HepG2 (cell line): ENCODE measurements around the gene CDK7. TPM values are rescaled to one million over a fixed set of nuclear protein-coding genes. Genes with fewer than 3 reads are reported as not detected.

Experiments
- ATAC-seq: fragments of 200-7000 bp; cut with Tn5 transposase; 3 replicates; pipeline ENCODE4 v1.9.1; 2020; ENCODE audit warnings: mild to moderate bottlenecking, moderate library complexity
- BruUV-seq: library from RNA; stranded (reverse); fragments of 400-500 nt; replicated peaks from 2 replicates; lab custom pipeline; 2021; lab: Mats Ljungman, UMichigan
- CTCF ChIA-PET: fragments of 300-600 bp; formaldehyde crosslinking; extraction: SDS; loops from one replicate; lab custom pipeline; 2021; ENCODE audit warnings: low total read pairs, inconsistent platforms, low intra/inter-chr PET ratio; lab: Yijun Ruan, JAX
- POLR2A ChIA-PET: fragments of 350-600 bp; sonication (Branson Sonifier 250); formaldehyde crosslinking; loops from one replicate; lab custom pipeline; 2020; ENCODE audit warnings: antibody characterized with exemption, inconsistent platforms; lab: Yijun Ruan, JAX
- DNase-seq: peaks from one replicate; pipeline ENCODE4 v3.0.0-alpha.2; 2015; ENCODE audit warnings: low spot score
- FAIRE-seq: peaks from 3 replicates; lab custom pipeline; 2011; peaks lifted over from hg19 to GRCh38; lab: Jason Lieb, UNC
- H2AFZ ChIP-seq: one replicate; pipeline ENCODE4 v1.6.1; 2011; ENCODE audit warnings: low read length, inconsistent platforms
- H3K27ac ChIP-seq: fragments of 300-600 bp; 3 replicates; pipeline ENCODE4 v1.8.0; 2011; ENCODE audit warnings: mixed run types, mild to moderate bottlenecking, mixed read lengths, low read length, inconsistent platforms; ENCODE audit not compliant: insufficient read depth; ENCODE audit errors: extremely low read length
- H3K27me3 ChIP-seq, 2 experiments: fragments of 200-600 bp in 1 of 2; 2 replicates in 1 of 2; 3 replicates in 1 of 2; pipeline versions ENCODE4 v1.6.0 to v1.8.0; 2011; ENCODE audit warnings: low read length in 2 of 2, mild to moderate bottlenecking in 2 of 2, moderate library complexity in 2 of 2, inconsistent platforms in 1 of 2; ENCODE audit not compliant: insufficient read depth in 2 of 2, control insufficient read depth in 1 of 2
- H3K36me3 ChIP-seq, 2 experiments: fragments of 200-600 bp in 1 of 2; replicated peaks in 1 of 2; 2 replicates in 1 of 2; 3 replicates in 1 of 2; pipeline versions ENCODE4 v1.5.1 to v1.8.0; 2011; ENCODE audit warnings: low read length in 2 of 2, inconsistent platforms in 1 of 2; ENCODE audit not compliant: insufficient read depth in 2 of 2, control insufficient read depth in 1 of 2
- H3K4me1 ChIP-seq: 2 replicates; pipeline ENCODE4 v1.5.1; 2012; ENCODE audit warnings: low read length, inconsistent platforms; ENCODE audit not compliant: insufficient read depth
- H3K4me2 ChIP-seq: 2 replicates; pipeline ENCODE4 v1.6.0; 2011; ENCODE audit warnings: low read depth, low read length, inconsistent platforms
- H3K4me3 ChIP-seq, 3 experiments: fragments of 200-600 bp in 1 of 3; sonication (generic), shearing (Covaris generic) in 1 of 3; replicated peaks in 1 of 3; 2 replicates each; pipeline ENCODE4 v1.5.1; 2011 to 2016; ENCODE audit warnings: low read length in 3 of 3, inconsistent platforms in 2 of 3, low read depth in 2 of 3, mild to moderate bottlenecking in 2 of 3, control low read depth in 1 of 3, mixed read lengths in 1 of 3; ENCODE audit not compliant: insufficient read depth in 1 of 3
- H3K79me2 ChIP-seq: one replicate; pipeline ENCODE4 v1.6.1; 2011; ENCODE audit warnings: low read length, inconsistent platforms; ENCODE audit not compliant: insufficient read depth
- H3K9ac ChIP-seq: 2 replicates; pipeline ENCODE4 v1.6.0; 2011; ENCODE audit warnings: mild to moderate bottlenecking, low read depth, low read length, inconsistent platforms; ENCODE audit not compliant: insufficient read depth
- H3K9me3 ChIP-seq: 2 replicates; pipeline ENCODE4 v1.5.1; 2012; ENCODE audit warnings: mild to moderate bottlenecking, low read length
- H4K20me1 ChIP-seq: 2 replicates; pipeline ENCODE4 v1.6.0; 2011; ENCODE audit warnings: inconsistent platforms, mild to moderate bottlenecking, low read length, moderate library complexity; ENCODE audit not compliant: insufficient read depth
- AKNA ChIP-seq: sonication (generic); formaldehyde crosslinking; IDR thresholded peaks from 2 replicates; pipeline ENCODE4 v1.4.0; 2020; ENCODE audit warnings: missing genetic modification reagents, borderline replicate concordance
- ATRX ChIP-seq: sonication (generic); formaldehyde crosslinking; IDR thresholded peaks from 2 replicates; pipeline ENCODE4 v1.4.0; 2020; ENCODE audit warnings: missing genetic modification reagents, borderline replicate concordance
- FOXA1 ChIP-seq, 2 experiments: fragments of 450-650 bp in 1 of 2; sonication (generic) in 1 of 2; formaldehyde crosslinking in 1 of 2; IDR thresholded peaks; 2 replicates each; pipeline versions ENCODE4 v1.4.0 to v1.6.1; 2016 to 2020; ENCODE audit warnings: missing genetic modification reagents in 1 of 2
- GATAD2A ChIP-seq: IDR thresholded peaks from 2 replicates; pipeline ENCODE4 v1.6.1; 2016
- HIC2 ChIP-seq: sonication (generic); formaldehyde crosslinking; IDR thresholded peaks from 2 replicates; pipeline ENCODE4 v1.9.0; 2022; ENCODE audit warnings: low read depth, missing genetic modification reagents
- HNRNPL ChIP-seq: fragments of 200-400 bp; formaldehyde crosslinking; IDR thresholded peaks from 2 replicates; pipeline ENCODE4 v1.6.1; 2017; ENCODE audit warnings: mild to moderate bottlenecking, low read depth, low read length
- PRDM15 ChIP-seq: sonication (generic); formaldehyde crosslinking; IDR thresholded peaks from 2 replicates; pipeline ENCODE4 v1.4.0; 2020; ENCODE audit warnings: missing genetic modification reagents
- ZKSCAN5 ChIP-seq: sonication (generic); formaldehyde crosslinking; IDR thresholded peaks from 2 replicates; pipeline ENCODE4 v1.5.1; 2020; ENCODE audit warnings: mild to moderate bottlenecking, missing genetic modification reagents
- ZNF556 ChIP-seq: sonication (generic); formaldehyde crosslinking; IDR thresholded peaks from 2 replicates; pipeline ENCODE4 v1.4.0; 2020; ENCODE audit warnings: mild to moderate bottlenecking, missing genetic modification reagents, borderline replicate concordance
- ZNF773 ChIP-seq: sonication (generic); formaldehyde crosslinking; IDR thresholded peaks from 2 replicates; pipeline ENCODE4 v1.4.0; 2020; ENCODE audit warnings: missing genetic modification reagents, borderline replicate concordance
- WGBS: methylation state at CpG from one replicate; pipeline ENCODE4 v1.1.6; 2017; ENCODE audit warnings: low lambda C conversion rate; 5-methylcytosine and 5-hydroxymethylcytosine counted together
- in situ Hi-C: cut with HindIII; loops from 2 replicates; pipeline ENCODE4 v1.10.0; 2017; ENCODE audit warnings: low pct_unique_long_range_greater_than_20kb; ENCODE audit not compliant: extremely low pct_ligation_motif_present
- intact Hi-C: fragments of 100-400 bp; cut with micrococcal nuclease; formaldehyde crosslinking; loops from one replicate; pipeline ENCODE4 v1.10.0; 2022; ENCODE audit not compliant: unreplicated experiment
- polyA plus RNA-seq, 8 experiments: library from polyadenylated mRNA; depleted of rRNA in 3 of 8; stranded (reverse) in 7 of 8; unstranded in 1 of 8; fragments of >200 nt; fragmentation: Illumina TruSeq in 4 of 8; extraction: Trizol in 4 of 8; gene quantifications; 2 replicates each; pipeline versions ENCODE4 v1.2.1 to v1.2.3, GENCODE V29; 2011 to 2016; ENCODE audit warnings: low read depth in 4 of 8, missing spikeins in 1 of 8, mixed read lengths in 1 of 8; ENCODE audit not compliant: insufficient read depth in 1 of 8
- total RNA-seq, 5 experiments: library from RNA; depleted of rRNA; stranded (reverse); fragments of >200 nt; fragmentation: Illumina TruSeq; extraction: Trizol; gene quantifications; 2 replicates each; pipeline ENCODE4 v1.2.3, GENCODE V29; 2016; ENCODE audit warnings: low read depth in 1 of 5

The CDK7 gene
- total and polyA plus RNA-seq, 2 of the 13 experiments (the other 11 are each of a cell fraction or from before 2014, with no cell fraction given): 41.2 to 54.9 TPM

- TF ChIP-seq AKNA (no peak), GATAD2A (CRISPR knock-in tag) (no peak), ZNF556 (CRISPR knock-in tag) (no peak), ATRX (no peak), HIC2 (CRISPR knock-in tag) (no peak), ZNF773 (CRISPR knock-in tag) (no peak)
These were observed 3.2 kb downstream of the CDK7 start (continued) for GRCh38 chr5:69237877-69238276.

GRCh38 chr5:69238760-69239251 lies 4.1 kb downstream of the CDK7 start:
- no peak overlapping the region for H3K9ac ChIP-seq
- no peak overlapping the region for H3K27ac ChIP-seq
- no peaks in the 10 kb centered on the region for H3K9me3 ChIP-seq
- in situ Hi-C loops (no loop called here), intact Hi-C loops (no loop called here)
- WGBS: 94% methylated on average over 6 of the region's 6 CpGs
- POLR2A ChIA-PET: interaction anchor here (0.9 kb wide), 1 partner anchor 49 kb away, joined by 3 read pairs; the partner anchor contains the start of gene CENPH
- no peaks in the 10 kb centered on the region; a peak in 1 of 5 replicates for H3K27me3 ChIP-seq
- DNase-seq (no peak), FAIRE-seq (no peak), ATAC-seq (no peak)
- H3K4me1 ChIP-seq: peaks cover 52% of the 10 kb centered on the region
- H4K20me1 ChIP-seq: no peaks in the 10 kb centered on the region
- H2AFZ ChIP-seq: no peak overlapping the region
- CTCF ChIA-PET: no interaction called here
- peaks cover 61% of the 10 kb centered on the region for H3K79me2 ChIP-seq
- no TSS peak for BruUV-seq
- H3K36me3 ChIP-seq: peaks cover 3 to 33% of the 10 kb centered on the region in 2 experiments
- H3K4me2 ChIP-seq: no peak overlapping the region
- H3K4me3 ChIP-seq: no peak overlapping the region
- TF ChIP-seq FOXA1 (IDR thresholded peaks at IDR 0.05) (no peak), FOXA1 (CRISPR knock-in tag; IDR thresholded peaks at IDR 0.05) (no peak), HNRNPL (no peak), PRDM15 (no peak), ZKSCAN5 (CRISPR knock-in tag) (no peak)
